Renal pelvis (tissue), 4 donors: Measurements from ENCODE around the gene ADAMTS3. TPM values are rescaled to one million over a fixed set of nuclear protein-coding genes. Genes with fewer than 3 reads are reported as not detected.
A peak's percentile ranks its signal among the peaks of the same experiment; 100 is the strongest.

Source experiments
- DNase-seq: peaks from one replicate; pipeline ENCODE4 v3.0.0-alpha.2; 2013
- polyA plus RNA-seq, 3 donors: library from polyadenylated mRNA; unstranded; fragments of 120-200 nt; gene quantifications; one replicate each; pipeline ENCODE4 v1.2.1, GENCODE V29; 2013; ENCODE audit not compliant: insufficient read length in 3 of 3

ADAMTS3 gene
- polyA plus RNA-seq, 3 donors: 8.7 to 9.3 (median 9.3) TPM

DNA sequence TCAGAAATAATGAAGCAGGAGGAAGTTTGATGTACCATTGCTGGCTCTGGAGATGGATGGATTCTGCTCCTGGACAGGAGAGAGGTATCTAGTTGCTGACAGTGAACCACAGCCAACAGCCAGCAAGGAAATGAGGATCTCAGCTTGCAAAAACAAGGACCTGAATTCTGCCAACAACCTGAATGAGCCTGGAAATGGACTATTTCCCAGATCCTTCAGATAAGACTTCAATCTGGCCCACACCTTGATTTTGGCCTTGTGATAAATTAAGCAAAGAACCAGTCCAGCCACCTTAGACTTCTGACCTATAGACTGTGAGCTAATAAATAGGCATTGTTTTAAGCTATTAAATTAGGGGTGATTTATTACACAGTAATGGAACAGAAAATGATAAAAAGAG is 220.3 kb downstream of the ADAMTS3 start:
- DNase-seq: no peak

DNA sequence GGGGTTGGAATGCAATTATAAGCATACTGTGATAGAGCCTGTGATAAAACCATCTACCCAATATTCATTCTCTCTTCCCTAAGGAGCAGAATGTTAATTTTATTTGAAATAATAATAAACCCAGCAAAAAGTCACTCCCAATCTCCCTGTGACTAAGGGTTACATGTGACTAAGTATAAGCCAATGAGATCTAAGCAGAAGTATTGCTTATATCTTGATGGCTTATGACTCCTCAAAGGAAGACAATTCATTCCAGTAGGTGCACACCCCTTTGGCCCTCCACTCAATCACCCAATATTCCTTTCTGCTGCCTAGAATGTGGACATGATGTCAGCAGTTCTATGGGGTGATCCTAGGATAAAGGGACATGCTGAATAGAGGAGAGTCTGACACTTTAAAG is 224.6 kb downstream of the ADAMTS3 start:
- DNase-seq: no peak

DNA sequence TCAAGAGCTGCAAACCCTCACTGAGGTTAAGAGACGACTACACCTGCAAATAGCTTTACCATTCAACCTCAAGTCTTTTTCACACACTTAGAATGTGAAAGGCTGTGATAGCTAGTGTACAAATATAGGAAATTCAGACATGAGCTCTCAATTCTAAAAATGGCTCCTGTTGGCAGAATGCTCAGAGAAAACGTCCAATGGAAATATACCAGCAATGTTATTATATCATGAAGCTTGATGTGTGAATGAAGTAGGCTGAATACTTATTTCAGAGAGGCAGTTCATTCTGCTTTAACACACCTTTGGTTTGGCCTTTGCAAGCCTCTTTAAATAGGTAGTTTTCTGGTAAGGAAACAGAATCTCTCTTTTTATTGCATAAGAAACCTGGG is 227.6 kb downstream of the ADAMTS3 start:
- no peak for DNase-seq

GRCh38 chr4:72340803-72341431 is 228.1 kb downstream of the ADAMTS3 start:
- no peak for DNase-seq

DNA sequence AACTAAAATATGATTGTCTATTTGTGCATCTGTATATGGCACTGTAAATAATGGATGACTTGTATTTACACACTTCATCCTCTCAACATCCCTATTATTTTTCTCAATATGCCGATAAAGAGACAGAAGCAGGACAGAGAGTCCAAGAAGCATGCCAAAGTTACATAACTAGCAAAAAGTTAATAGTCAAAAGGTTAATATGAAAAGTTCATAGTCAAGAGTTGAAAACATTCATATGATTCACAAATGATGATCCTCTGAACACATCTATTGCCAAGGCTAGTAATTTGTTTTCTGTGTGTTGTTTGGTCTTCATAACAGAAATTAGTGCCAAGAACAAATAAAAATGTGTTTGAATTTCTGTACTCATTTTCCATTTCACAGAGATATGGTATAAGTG is 231.0 kb downstream of the ADAMTS3 start:
- DNase-seq: no peak

GRCh38 chr4:72330381-72330780 is 238.6 kb downstream of the ADAMTS3 start:
- no peak for DNase-seq

GRCh38 chr4:72326692-72327632 is 242.1 kb downstream of the ADAMTS3 start:
- DNase-seq: no peak

- DNase-seq: no peak
These were observed 243.8 kb downstream of the ADAMTS3 start for GRCh38 chr4:72325215-72325614.

GRCh38 chr4:72323227-72323626 is 245.8 kb downstream of the ADAMTS3 start:
- no peak for DNase-seq

DNA sequence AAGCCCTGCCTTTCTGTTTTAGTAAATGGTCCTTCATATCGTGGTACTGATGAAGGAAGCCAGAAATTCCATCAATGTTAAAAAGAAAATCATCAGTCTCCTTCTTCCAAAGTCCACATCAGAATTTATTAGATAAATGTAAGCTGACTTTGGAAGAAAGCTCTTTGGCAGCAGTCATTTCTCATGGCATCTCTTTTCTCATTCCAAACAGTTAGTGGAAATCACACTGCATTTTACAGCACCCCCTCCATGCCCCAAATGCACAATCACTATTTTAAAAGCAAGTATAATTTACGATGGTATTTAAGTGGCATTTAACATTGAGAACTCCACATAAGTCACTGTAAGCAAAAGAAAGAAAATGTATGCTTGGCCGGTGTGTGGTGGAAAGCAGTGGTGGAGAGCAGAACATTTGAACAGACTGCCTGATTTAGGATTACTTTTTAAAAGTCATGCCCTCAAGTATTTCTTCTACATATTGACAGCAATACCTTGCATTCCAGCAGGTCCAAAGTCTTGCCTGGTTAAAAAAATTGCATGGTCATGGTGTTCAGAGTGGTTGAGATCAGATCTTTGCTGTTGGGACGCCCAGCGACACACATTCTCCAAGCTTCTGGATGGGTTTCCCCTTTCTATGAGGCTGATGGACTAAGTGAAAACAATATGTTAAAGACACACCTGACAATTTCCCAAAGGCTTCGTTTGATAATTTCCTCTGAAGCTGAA is 248.6 kb downstream of the ADAMTS3 start:
- no peak for DNase-seq

DNA sequence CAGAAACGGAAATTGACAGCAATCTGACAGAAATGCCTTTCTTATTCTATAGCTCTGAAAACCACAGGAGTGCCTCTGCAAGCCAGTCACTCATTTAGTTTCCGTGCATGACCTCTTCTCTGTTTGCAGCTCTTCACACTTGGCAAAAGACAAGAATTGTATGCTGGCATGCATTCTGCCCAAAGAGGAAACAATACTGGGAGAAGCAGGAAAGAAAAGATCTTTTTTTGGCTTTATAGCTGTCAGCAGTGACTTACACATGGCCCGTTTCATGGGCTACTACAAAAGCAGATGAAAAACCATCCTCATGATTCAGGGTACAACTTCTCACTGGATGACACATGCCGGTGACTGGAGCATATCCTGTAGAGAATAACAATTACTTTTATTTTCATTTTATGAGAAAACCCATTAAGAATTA is 249.4 kb downstream of the ADAMTS3 start:
- no peak for DNase-seq

- DNase-seq: no peak
These were observed 250.4 kb downstream of the ADAMTS3 start for GRCh38 chr4:72318421-72319170.

- peak; percentile 30 for DNase-seq
These were observed 254.2 kb downstream of the ADAMTS3 start for GRCh38 chr4:72314869-72315268.

GRCh38 chr4:72313121-72313520 is 255.9 kb downstream of the ADAMTS3 start:
- no peak for DNase-seq

- DNase-seq: no peak
These were observed 256.9 kb downstream of the ADAMTS3 start for GRCh38 chr4:72312032-72312650.

- no peak for DNase-seq
These were observed 257.7 kb downstream of the ADAMTS3 start for GRCh38 chr4:72311291-72311690.

DNA sequence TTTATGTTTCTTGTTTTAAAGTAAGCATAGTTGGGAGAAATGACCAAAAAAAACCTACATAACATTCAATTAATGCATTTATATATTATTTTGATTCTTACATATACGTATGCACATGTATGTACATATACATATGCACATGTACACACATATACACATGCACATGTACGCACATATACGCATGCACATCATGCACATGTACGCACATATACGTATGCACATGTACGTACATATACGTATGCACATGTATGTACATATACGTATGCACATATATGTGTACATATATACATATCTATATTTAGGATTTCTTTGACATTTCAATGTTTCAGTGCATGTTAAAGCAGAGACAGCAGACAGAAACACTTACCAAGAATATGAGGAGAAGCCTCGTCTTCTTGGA is 263.4 kb downstream of the ADAMTS3 start:
- no peak for DNase-seq

DNA sequence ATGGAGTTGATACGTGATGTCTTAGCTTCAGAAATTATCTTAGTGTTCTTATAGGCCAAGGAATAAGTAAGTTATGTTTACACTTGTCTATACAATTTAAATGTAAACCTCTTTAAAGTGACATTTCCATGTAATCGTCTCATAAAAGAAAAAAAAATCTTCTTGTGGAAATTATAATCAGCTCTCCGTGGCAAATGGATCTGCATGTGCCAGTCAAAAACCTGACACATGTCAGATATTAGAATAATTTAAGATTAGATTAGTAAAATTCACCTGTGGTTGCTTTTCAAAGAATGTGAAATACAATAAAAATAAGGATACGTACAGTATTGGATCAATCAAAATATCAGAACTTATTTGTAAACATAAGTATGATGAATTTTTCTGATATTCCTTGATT is 263.9 kb downstream of the ADAMTS3 start:
- no peak for DNase-seq

DNA sequence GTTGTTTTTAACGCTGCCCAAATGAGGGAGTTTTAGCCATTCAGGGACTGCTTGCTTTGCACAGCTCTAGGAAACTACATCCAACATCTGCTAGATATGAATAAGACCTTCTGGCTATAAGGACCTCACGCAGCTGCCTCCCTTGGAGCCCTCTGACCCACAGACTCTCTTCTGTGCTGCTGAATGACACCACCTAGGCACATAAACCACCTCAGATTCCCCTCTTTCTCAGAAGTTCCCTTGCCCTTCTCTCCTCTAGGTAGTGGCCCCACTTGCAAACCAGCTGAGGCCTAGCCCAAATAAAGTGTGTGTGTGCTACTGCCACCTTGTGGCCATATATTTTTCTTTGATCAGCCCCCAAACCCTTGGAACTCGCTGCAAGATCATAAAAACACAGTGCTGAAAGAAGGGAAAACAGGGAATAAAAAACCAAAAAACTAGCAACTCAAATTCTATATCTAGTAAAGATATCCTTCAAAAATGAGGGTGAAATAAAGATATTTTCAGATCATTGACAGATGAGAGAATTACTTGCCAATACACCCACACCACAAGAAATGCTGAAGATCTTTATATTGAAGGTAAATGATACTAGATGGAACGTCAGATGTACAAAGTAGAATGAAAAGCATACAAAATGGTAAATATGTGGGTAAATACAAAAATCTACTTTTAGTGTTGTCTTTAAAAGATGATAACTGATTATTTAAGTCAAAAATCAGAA is 265.9 kb downstream of the ADAMTS3 start:
- DNase-seq: peak; percentile 46

DNA sequence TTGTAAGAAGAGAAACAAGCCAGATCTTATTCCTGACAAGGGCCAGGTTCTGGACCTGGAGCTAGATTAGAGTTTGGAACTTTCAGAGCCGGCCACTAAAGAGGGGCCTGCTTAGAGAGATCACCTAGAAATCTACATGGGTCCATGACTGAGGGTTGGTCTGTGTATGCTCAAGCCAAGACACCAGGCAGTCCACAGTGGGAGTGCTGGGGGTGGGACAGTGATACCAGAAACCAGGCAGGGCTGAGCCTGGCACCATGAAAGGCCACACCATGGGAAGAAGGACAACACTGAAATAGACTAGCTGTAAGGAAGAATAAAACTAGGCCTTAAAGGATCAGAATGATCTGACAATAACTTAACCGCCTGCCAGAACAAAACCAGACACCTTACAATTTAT is 267.3 kb downstream of the ADAMTS3 start:
- DNase-seq: no peak

GRCh38 chr4:72300126-72300525 is 268.9 kb downstream of the ADAMTS3 start:
- no peak for DNase-seq
